KMS-11 (cell line): ENCODE data around the gene ITGAD.

Experiments
- H2AFZ ChIP-seq: fragments of 200-600 bp; sonication (generic); 2 replicates; pipeline ENCODE4 v1.6.1; 2016; ENCODE audit warnings: antibody characterized with exemption, mixed run types, low read depth
- H3K27ac ChIP-seq: fragments of 200-600 bp; sonication (generic); 2 replicates; pipeline ENCODE4 v1.6.1; 2016; ENCODE audit warnings: mild to moderate bottlenecking, mixed run types
- H3K27me3 ChIP-seq: fragments of 200-600 bp; sonication (generic); 2 replicates; pipeline ENCODE4 v1.6.1; 2017; ENCODE audit warnings: mild to moderate bottlenecking, low read depth, mixed run types, moderate library complexity; ENCODE audit not compliant: insufficient read depth
- H3K36me3 ChIP-seq: fragments of 200-600 bp; sonication (generic); 2 replicates; pipeline ENCODE4 v1.6.1; 2017; ENCODE audit warnings: mild to moderate bottlenecking, mixed run types; ENCODE audit not compliant: insufficient read depth
- H3K4me1 ChIP-seq: fragments of 200-600 bp; sonication (generic); 2 replicates; pipeline ENCODE4 v1.6.1; 2016; ENCODE audit warnings: mild to moderate bottlenecking, low read depth, mixed run types; ENCODE audit not compliant: poor library complexity, severe bottlenecking
- H3K4me2 ChIP-seq: fragments of 200-600 bp; sonication (generic); 2 replicates; pipeline ENCODE4 v1.7.0; 2016; ENCODE audit warnings: mild to moderate bottlenecking, mixed run types
- H3K4me3 ChIP-seq: fragments of 200-600 bp; sonication (generic); IDR thresholded peaks from 2 replicates; pipeline ENCODE4 v1.6.1; 2017; ENCODE audit warnings: low read depth, low read length, mixed read lengths; ENCODE audit not compliant: insufficient read depth
- H3K79me2 ChIP-seq: fragments of 200-600 bp; sonication (generic); 2 replicates; pipeline ENCODE4 v1.6.1; 2016; ENCODE audit warnings: low read depth, mixed run types; ENCODE audit not compliant: insufficient read depth
- H3K9ac ChIP-seq: fragments of 200-600 bp; sonication (generic); 2 replicates; pipeline ENCODE4 v1.6.1; 2016; ENCODE audit warnings: mild to moderate bottlenecking, mixed run types
- H4K20me1 ChIP-seq: fragments of 200-600 bp; sonication (generic); 2 replicates; pipeline ENCODE4 v1.6.1; 2016; ENCODE audit warnings: mild to moderate bottlenecking, mixed run types; ENCODE audit not compliant: insufficient read depth
- TF ChIP-seq, protein P1 (sequence below): fragments of 200-600 bp; sonication (generic); conservative IDR thresholded peaks from 2 replicates; pipeline ENCODE4 v1.6.1; 2017; ENCODE audit warnings: low read depth, mild to moderate bottlenecking, antibody characterized with exemption, low read length, moderate library complexity, mixed read lengths

The ITGAD gene

DNA sequence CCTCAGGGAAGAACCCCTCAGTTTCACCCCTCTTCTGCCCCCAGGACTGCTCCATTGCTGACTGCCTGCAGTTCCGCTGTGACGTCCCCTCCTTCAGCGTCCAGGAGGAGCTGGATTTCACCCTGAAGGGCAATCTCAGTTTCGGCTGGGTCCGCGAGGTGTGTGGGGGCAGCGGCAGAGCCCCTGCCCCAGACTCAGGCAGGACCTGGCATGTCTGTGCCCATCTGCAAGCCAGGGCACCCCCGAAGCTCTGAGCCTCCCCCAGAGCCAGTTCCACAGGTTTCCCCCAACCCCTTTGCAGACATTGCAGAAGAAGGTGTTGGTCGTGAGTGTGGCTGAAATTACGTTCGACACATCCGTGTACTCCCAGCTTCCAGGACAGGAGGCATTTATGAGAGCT is 30.7 kb downstream of the ITGAD start:
- Histone ChIP-seq H3K4me1 (no peaks in the 10 kb centered on the region), H2AFZ (no peak overlapping the region), H3K27me3 (no peaks in the 10 kb centered on the region), H3K27ac (no peak overlapping the region), H4K20me1 (no peaks in the 10 kb centered on the region), H3K4me2 (no peak overlapping the region), H3K9ac (no peak overlapping the region), H3K36me3 (no peaks in the 10 kb centered on the region), H3K79me2 (no peaks in the 10 kb centered on the region), H3K4me3 (no peak overlapping the region)
- TF ChIP-seq, protein P1, sequence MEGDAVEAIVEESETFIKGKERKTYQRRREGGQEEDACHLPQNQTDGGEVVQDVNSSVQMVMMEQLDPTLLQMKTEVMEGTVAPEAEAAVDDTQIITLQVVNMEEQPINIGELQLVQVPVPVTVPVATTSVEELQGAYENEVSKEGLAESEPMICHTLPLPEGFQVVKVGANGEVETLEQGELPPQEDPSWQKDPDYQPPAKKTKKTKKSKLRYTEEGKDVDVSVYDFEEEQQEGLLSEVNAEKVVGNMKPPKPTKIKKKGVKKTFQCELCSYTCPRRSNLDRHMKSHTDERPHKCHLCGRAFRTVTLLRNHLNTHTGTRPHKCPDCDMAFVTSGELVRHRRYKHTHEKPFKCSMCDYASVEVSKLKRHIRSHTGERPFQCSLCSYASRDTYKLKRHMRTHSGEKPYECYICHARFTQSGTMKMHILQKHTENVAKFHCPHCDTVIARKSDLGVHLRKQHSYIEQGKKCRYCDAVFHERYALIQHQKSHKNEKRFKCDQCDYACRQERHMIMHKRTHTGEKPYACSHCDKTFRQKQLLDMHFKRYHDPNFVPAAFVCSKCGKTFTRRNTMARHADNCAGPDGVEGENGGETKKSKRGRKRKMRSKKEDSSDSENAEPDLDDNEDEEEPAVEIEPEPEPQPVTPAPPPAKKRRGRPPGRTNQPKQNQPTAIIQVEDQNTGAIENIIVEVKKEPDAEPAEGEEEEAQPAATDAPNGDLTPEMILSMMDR: no peak

DNA sequence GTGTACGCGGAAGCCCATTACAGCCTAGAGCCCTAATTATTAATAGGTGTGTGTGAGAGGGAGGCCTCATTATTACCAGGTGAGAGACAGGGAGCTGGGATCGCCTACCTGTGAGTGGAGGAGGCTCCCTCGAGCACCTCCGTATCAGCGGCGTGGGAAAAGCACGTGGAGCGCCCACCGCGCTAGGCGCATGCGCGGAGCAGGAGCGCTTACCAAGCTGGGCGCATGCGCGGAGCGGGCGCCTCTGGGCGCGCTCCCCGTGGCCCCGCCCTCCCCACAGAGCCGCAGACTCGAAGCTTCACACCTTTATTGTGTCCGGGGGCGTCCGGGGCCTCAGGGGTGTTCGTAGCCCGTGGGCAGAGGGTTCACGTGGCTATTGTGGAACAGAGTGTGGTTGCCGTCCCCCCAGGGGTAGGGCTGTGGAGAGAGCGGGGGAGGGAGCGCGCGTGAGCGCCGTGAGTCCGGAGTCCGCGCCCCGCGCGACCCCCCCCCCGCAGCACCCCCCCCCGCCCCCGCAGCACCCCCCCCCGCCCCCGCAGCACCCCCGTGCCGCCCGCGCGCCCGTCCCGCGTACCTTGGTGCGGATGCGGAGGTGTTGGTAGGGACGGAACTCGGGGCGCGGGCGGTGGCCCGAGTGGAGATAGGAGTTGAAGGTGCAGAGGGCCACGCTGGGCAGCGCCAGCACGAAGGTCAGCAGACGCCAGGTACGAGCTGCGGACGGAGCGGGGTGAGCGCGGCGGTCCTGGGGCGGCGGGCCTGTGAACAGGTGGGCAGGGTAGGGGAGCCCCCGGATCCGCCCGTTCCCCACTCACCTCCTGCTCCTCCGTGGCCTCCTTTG is 34.5 kb downstream of the ITGAD start:
- H3K4me3 ChIP-seq: no peak overlapping the region
- no peaks in the 10 kb centered on the region for H3K36me3 ChIP-seq
- H4K20me1 ChIP-seq: no peaks in the 10 kb centered on the region
- no peaks in the 10 kb centered on the region for H3K79me2 ChIP-seq
- H3K27ac ChIP-seq: no peak overlapping the region
- TF ChIP-seq, protein P1: no peak
- no peak overlapping the region for H3K9ac ChIP-seq
- H3K4me1 ChIP-seq: peaks cover 13% of the 10 kb centered on the region
- no peak overlapping the region for H3K4me2 ChIP-seq
- no peak overlapping the region for H2AFZ ChIP-seq
- H3K27me3 ChIP-seq: no peaks in the 10 kb centered on the region

DNA sequence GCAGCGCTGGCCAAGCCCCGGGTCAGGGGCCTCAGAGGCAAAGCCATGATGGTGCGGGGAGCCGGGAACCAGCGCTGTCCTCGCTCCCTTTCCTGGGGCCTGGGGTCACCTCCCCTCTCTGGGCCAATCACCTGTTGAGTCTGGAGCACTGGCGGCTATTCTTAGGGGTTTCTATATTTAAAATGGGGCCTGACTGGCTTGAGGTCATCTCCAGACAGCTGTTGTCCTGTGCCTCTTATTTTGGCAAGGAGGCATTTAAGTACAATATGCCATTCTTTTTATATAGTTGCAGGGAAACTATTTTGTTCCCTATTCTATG is 35.1 kb downstream of the ITGAD start, which contains the start of gene COX6A2:
Gene COX6A2 (minus strand): TSS at position 82 of the 319 bp plus-strand sequence. CDS start 35 bp downstream, at position 47.
- Histone ChIP-seq H3K27ac (no peak within 1 kb of the TSS), H3K9ac (no peak within 1 kb of the TSS), H3K27me3 (no peaks in the 10 kb centered on the region), H3K4me2 (no peak within 1 kb of the TSS), H3K36me3 (no peaks in the 10 kb centered on the region), H3K4me1 (peaks cover 13% of the 10 kb centered on the region), H2AFZ (no peak within 1 kb of the TSS), H4K20me1 (no peaks in the 10 kb centered on the region), H3K4me3 (no peak within 1 kb of the TSS), H3K79me2 (no peaks in the 10 kb centered on the region)
- TF ChIP-seq, protein P1: no peak

DNA sequence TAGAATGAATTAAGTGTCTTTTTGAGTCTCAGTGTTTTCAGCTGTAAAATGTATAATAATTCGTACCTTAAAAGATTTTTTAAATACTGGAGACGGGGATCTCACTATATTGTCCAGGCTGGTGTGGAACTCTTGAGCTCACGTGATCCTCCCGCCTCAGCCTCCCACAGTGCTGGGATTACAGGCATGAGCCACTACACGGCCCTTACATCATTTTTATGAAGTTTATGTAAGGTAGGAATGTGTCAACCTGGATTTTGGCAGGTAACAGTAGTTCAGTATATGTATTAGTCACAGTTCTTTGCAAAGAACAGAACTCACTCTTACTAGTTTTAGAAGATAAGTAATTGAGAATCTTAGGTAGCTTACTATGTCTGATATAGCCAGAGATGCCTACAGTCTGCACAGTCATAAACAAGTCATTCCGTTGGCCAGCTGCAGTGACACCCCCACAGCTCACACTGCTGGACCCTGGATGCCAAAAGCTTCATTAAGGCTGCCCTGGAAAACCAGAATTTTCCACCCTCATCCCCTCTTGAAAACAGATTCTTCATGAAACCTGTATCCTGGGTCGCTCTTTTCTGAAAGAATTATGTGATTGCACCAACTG is 35.6 kb downstream of the ITGAD start:
- H3K4me2 ChIP-seq: no peak overlapping the region
- H3K79me2 ChIP-seq: no peaks in the 10 kb centered on the region
- no peak overlapping the region for H2AFZ ChIP-seq
- peaks cover 13% of the 10 kb centered on the region for H3K4me1 ChIP-seq
- no peaks in the 10 kb centered on the region for H3K27me3 ChIP-seq
- no peak overlapping the region for H3K9ac ChIP-seq
- TF ChIP-seq, protein P1: no peak
- H3K27ac ChIP-seq: no peak overlapping the region
- H3K4me3 ChIP-seq: no peak overlapping the region
- no peaks in the 10 kb centered on the region for H3K36me3 ChIP-seq
- no peaks in the 10 kb centered on the region for H4K20me1 ChIP-seq
